GM23338 (cell line): Measurements from ENCODE around the gene OR10A4.
"Not testable (repeated sequence)": the region's sequence is repeated elsewhere in the genome, so short reads cannot be mapped to it uniquely, and the experiment has no call there.

ENCODE experiments used
- CREB1 ChIP-seq: fragments of 250-450 bp; sonication (Bioruptor Pico); IDR thresholded peaks from 2 replicates; pipeline ENCODE4 v1.5.0; 2020; ENCODE audit warnings: low read depth, mild to moderate bottlenecking, moderate library complexity
- EZH2 ChIP-seq: fragments of 200-600 bp; sonication (generic); IDR thresholded peaks from one replicate; pipeline ENCODE4 v1.8.0; 2017; ENCODE audit warnings: antibody characterized with exemption, mild to moderate bottlenecking, low read depth; ENCODE audit not compliant: unreplicated experiment
- EZH2phosphoT487 ChIP-seq: fragments of 200-600 bp; sonication (generic); IDR thresholded peaks from one replicate; pipeline ENCODE4 v1.8.1; 2018; ENCODE audit warnings: antibody characterized with exemption; ENCODE audit not compliant: unreplicated experiment
- JUNB ChIP-seq: IDR thresholded peaks from one replicate; pipeline ENCODE4 v1.6.1; 2016; ENCODE audit warnings: antibody characterized with exemption; ENCODE audit not compliant: unreplicated experiment
- NANOG ChIP-seq: IDR thresholded peaks from 2 replicates; pipeline ENCODE4 v1.6.1; 2016; ENCODE audit warnings: antibody characterized with exemption, borderline replicate concordance
- POLR2AphosphoS5 ChIP-seq: IDR thresholded peaks from 2 replicates; pipeline ENCODE4 v1.6.1; 2016; ENCODE audit warnings: antibody characterized with exemption, low read depth
- TF ChIP-seq, protein P1 (sequence below), 2 experiments: fragments of 200-600 bp in 1 of 2; sonication (generic) in 1 of 2; conservative IDR thresholded peaks; 2 replicates each; pipeline versions ENCODE4 v1.5.1 to v1.6.1; 2016 to 2017; ENCODE audit warnings: antibody characterized with exemption in 2 of 2, low read depth in 2 of 2, mild to moderate bottlenecking in 2 of 2, moderate library complexity in 1 of 2
- TF ChIP-seq, protein P2 (sequence below): IDR thresholded peaks from one replicate; pipeline ENCODE4 v1.6.1; 2018; ENCODE audit warnings: antibody characterized with exemption; ENCODE audit not compliant: unreplicated experiment
- TF ChIP-seq, protein P3 (sequence below): IDR thresholded peaks from 2 replicates; pipeline ENCODE4 v1.6.1; 2016; ENCODE audit warnings: antibody characterized with exemption

DNA sequence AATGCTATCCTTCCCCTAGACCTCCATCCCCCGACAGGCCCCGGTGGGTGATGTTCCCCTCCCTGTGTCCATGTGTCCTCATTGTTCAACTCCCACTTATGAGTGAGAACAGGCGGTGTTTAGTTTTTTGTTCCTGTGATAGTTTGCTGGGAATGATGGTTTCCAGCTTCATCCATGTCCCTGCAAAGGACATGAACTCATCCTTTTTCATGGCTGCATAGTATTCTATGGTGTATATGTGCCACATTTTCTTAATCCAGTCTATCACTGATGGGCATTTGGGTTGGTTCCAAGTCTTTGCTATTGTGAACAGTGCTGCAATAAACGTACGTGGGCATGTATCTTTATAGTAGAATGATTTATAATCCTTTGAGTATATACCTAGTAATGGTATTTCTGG, 11.3 kb downstream of the OR10A4 start:
- TF ChIP-seq CREB1 (CRISPR knock-in tag); EZH2; POLR2AphosphoS5; EZH2phosphoT487; JUNB; NANOG: not testable (repeated sequence)
- TF ChIP-seq, protein P1, sequence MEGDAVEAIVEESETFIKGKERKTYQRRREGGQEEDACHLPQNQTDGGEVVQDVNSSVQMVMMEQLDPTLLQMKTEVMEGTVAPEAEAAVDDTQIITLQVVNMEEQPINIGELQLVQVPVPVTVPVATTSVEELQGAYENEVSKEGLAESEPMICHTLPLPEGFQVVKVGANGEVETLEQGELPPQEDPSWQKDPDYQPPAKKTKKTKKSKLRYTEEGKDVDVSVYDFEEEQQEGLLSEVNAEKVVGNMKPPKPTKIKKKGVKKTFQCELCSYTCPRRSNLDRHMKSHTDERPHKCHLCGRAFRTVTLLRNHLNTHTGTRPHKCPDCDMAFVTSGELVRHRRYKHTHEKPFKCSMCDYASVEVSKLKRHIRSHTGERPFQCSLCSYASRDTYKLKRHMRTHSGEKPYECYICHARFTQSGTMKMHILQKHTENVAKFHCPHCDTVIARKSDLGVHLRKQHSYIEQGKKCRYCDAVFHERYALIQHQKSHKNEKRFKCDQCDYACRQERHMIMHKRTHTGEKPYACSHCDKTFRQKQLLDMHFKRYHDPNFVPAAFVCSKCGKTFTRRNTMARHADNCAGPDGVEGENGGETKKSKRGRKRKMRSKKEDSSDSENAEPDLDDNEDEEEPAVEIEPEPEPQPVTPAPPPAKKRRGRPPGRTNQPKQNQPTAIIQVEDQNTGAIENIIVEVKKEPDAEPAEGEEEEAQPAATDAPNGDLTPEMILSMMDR (conservative IDR thresholded peaks at IDR 0.05; ENCODE audit: low read depth in 2 of 2): not testable (repeated sequence)
- TF ChIP-seq, protein P2, sequence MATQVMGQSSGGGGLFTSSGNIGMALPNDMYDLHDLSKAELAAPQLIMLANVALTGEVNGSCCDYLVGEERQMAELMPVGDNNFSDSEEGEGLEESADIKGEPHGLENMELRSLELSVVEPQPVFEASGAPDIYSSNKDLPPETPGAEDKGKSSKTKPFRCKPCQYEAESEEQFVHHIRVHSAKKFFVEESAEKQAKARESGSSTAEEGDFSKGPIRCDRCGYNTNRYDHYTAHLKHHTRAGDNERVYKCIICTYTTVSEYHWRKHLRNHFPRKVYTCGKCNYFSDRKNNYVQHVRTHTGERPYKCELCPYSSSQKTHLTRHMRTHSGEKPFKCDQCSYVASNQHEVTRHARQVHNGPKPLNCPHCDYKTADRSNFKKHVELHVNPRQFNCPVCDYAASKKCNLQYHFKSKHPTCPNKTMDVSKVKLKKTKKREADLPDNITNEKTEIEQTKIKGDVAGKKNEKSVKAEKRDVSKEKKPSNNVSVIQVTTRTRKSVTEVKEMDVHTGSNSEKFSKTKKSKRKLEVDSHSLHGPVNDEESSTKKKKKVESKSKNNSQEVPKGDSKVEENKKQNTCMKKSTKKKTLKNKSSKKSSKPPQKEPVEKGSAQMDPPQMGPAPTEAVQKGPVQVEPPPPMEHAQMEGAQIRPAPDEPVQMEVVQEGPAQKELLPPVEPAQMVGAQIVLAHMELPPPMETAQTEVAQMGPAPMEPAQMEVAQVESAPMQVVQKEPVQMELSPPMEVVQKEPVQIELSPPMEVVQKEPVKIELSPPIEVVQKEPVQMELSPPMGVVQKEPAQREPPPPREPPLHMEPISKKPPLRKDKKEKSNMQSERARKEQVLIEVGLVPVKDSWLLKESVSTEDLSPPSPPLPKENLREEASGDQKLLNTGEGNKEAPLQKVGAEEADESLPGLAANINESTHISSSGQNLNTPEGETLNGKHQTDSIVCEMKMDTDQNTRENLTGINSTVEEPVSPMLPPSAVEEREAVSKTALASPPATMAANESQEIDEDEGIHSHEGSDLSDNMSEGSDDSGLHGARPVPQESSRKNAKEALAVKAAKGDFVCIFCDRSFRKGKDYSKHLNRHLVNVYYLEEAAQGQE: not testable (repeated sequence)
- TF ChIP-seq, protein P3, sequence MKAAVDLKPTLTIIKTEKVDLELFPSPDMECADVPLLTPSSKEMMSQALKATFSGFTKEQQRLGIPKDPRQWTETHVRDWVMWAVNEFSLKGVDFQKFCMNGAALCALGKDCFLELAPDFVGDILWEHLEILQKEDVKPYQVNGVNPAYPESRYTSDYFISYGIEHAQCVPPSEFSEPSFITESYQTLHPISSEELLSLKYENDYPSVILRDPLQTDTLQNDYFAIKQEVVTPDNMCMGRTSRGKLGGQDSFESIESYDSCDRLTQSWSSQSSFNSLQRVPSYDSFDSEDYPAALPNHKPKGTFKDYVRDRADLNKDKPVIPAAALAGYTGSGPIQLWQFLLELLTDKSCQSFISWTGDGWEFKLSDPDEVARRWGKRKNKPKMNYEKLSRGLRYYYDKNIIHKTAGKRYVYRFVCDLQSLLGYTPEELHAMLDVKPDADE: not testable (repeated sequence)
